H1 (cell line): ENCODE data around the gene SNX27. TPM values are rescaled to one million over a fixed set of nuclear protein-coding genes. Genes with fewer than 3 reads are reported as not detected.

Experiments used
- ASH2L ChIP-seq: fragments of 200-600, 300-600 bp; sonication (generic); IDR thresholded peaks from one replicate; pipeline ENCODE4 v1.7.1; 2017; ENCODE audit warnings: low read length
- FOSL1 ChIP-seq: IDR thresholded peaks from 2 replicates; pipeline ENCODE4 v1.6.1; 2011; ENCODE audit warnings: mild to moderate bottlenecking, low read depth, low read length, moderate library complexity; ENCODE audit not compliant: insufficient read depth
- SIX5 ChIP-seq: IDR thresholded peaks from 2 replicates; pipeline ENCODE4 v1.6.1; 2011; ENCODE audit warnings: mild to moderate bottlenecking, low read depth, low read length
- SP4 ChIP-seq: IDR thresholded peaks from 2 replicates; pipeline ENCODE4 v1.6.1; 2012; ENCODE audit warnings: low read length, inconsistent platforms
- polyA plus RNA-seq, 7 experiments: library from polyadenylated mRNA; depleted of rRNA in 3 of 7; stranded (reverse) in 5 of 7; unstranded in 2 of 7; fragments of >200 nt in 5 of 7; fragments of 200-250 nt in 2 of 7; gene quantifications; 1 replicate in 5 of 7; 2 replicates in 1 of 7; 4 replicates in 1 of 7; pipeline versions ENCODE4 v1.2.1 to v1.2.3, GENCODE V29; 2011 to 2013; ENCODE audit warnings: missing spikeins in 2 of 7, mixed read lengths in 2 of 7
- small RNA-seq: library from polyadenylated mRNA; stranded (forward); fragments of <200 nt; extraction: miRNeasy Mini kit (QIAGEN cat#:217004); gene quantifications from one replicate; pipeline ENCODE3, GENCODE V24; 2013; ENCODE audit not compliant: insufficient read depth
- total RNA-seq: library from RNA; stranded (reverse); fragmentation: NEBNext Ultra II Directional; extraction: Animal tissue kit (Norgen Biotek cat#: 25700); gene quantifications from 2 replicates; pipeline ENCODE4 v1.2.1, GENCODE V29; 2021
- TF ChIP-seq, protein P1 (sequence below): IDR thresholded peaks from 2 replicates; pipeline ENCODE4 v1.6.1; 2011; ENCODE audit warnings: low read length, improper control_type of control experiment

The SNX27 gene
- total and polyA plus RNA-seq, 2 of the 8 experiments (the other 6 are each of a cell fraction or from before 2014, with no cell fraction given) = 23.4 to 65.4 TPM

DNA sequence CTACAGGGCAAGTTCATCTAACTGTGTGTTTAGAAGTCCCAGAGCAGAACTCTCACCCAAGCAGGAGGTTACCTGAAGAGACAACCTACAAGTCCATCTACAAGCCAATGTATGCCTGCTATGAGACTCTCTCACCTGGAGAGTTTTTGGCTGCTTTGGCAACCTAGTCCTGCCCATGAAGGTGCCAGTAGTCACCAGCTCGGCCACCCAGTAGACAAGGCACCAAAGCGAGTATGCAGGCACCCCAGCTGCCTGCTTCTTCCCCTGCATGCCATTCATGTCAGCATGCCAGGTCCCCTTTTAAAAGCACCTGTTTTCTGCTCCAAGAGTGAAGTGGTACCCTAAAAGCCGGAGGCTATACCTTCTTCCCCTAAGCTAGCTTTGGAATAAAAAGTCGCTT lies 129.7 kb downstream of the SNX27 start (continued):
- TF ChIP-seq, protein P1, sequence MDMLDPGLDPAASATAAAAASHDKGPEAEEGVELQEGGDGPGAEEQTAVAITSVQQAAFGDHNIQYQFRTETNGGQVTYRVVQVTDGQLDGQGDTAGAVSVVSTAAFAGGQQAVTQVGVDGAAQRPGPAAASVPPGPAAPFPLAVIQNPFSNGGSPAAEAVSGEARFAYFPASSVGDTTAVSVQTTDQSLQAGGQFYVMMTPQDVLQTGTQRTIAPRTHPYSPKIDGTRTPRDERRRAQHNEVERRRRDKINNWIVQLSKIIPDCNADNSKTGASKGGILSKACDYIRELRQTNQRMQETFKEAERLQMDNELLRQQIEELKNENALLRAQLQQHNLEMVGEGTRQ = no peak
- TF ChIP-seq SIX5 (no peak), ASH2L (no peak), SP4 (no peak), FOSL1 (no peak)

Small RNAs within 50 kb of the gene (small RNA-seq; reads per million reads assigned to genes)
- gene RNU6-1062P (not detected), gene RNU6-662P (not detected)

Other genes with a start within 250 kb of the SNX27 start
- 15.3 and 20.0 TPM in 2 replicates for gene SELENBP1, start 239.3 kb upstream of the SNX27 start, total RNA-seq
- 32.4 and 39.4 TPM in 2 replicates for gene SELENBP1, start 239.3 kb upstream of the SNX27 start, polyA plus RNA-seq (2011; rRNA removed)
- 422 and 430 TPM in 2 replicates for gene PSMB4, start 212.5 kb upstream of the SNX27 start, total RNA-seq
- 1,009 and 1,098 TPM in 2 replicates for gene PSMB4, start 212.5 kb upstream of the SNX27 start, polyA plus RNA-seq (2011; rRNA removed)
- gene POGZ, start 152.6 kb upstream of the SNX27 start, total RNA-seq = 105 and 109 TPM in 2 replicates
- 66.4 and 69.7 TPM in 2 replicates for gene POGZ, start 152.6 kb upstream of the SNX27 start, polyA plus RNA-seq (2011; rRNA removed)
- gene CGN, start 100.7 kb upstream of the SNX27 start, total RNA-seq = 52.7 and 54.6 TPM in 2 replicates
- 15.9 and 20.4 TPM in 2 replicates for gene CGN, start 100.7 kb upstream of the SNX27 start, polyA plus RNA-seq (2011; rRNA removed)
- 10.1 and 10.4 TPM in 2 replicates for gene TUFT1, start 71.7 kb upstream of the SNX27 start, total RNA-seq
- gene TUFT1, start 71.7 kb upstream of the SNX27 start, polyA plus RNA-seq (2011; rRNA removed) = 6.6 and 7.3 TPM in 2 replicates
- 0.34 and 0.65 TPM in 2 replicates for gene CELF3, start 104.8 kb downstream of the SNX27 start, total RNA-seq
- 1.2 and 1.3 TPM in 2 replicates for gene CELF3, start 104.8 kb downstream of the SNX27 start, polyA plus RNA-seq (2011; rRNA removed)
- gene RIIAD1, start 109.5 kb downstream of the SNX27 start, total RNA-seq = not detected in 2 replicates
- gene RIIAD1, start 109.5 kb downstream of the SNX27 start, polyA plus RNA-seq (2011; rRNA removed) = not detected in 2 replicates
- gene MRPL9, start 151.4 kb downstream of the SNX27 start, total RNA-seq = 96.4 and 113 TPM in 2 replicates
- gene MRPL9, start 151.4 kb downstream of the SNX27 start, polyA plus RNA-seq (2011; rRNA removed) = 64.7 and 74.9 TPM in 2 replicates
- gene TDRKH, start 178.4 kb downstream of the SNX27 start, total RNA-seq = 23.8 and 26.1 TPM in 2 replicates
- 7.7 and 9.9 TPM in 2 replicates for gene TDRKH, start 178.4 kb downstream of the SNX27 start, polyA plus RNA-seq (2011; rRNA removed)
- not detected in 2 replicates for gene LINGO4, start 193.4 kb downstream of the SNX27 start, total RNA-seq
- 0.03 TPM in 1 of 2 replicates, not detected in the other for gene LINGO4, start 193.4 kb downstream of the SNX27 start, polyA plus RNA-seq (2011; rRNA removed)
- 0.52 and 0.54 TPM in 2 replicates for gene RORC, start 219.8 kb downstream of the SNX27 start, total RNA-seq
- gene RORC, start 219.8 kb downstream of the SNX27 start, polyA plus RNA-seq (2011; rRNA removed) = 0.44 and 0.52 TPM in 2 replicates
- 0.54 and 0.71 TPM in 2 replicates for gene C2CD4D, start 227.8 kb downstream of the SNX27 start, total RNA-seq
- gene C2CD4D, start 227.8 kb downstream of the SNX27 start, polyA plus RNA-seq (2011; rRNA removed) = 0.41 and 0.60 TPM in 2 replicates
- not detected in 2 replicates for gene THEM5, start 241.7 kb downstream of the SNX27 start, total RNA-seq
- gene THEM5, start 241.7 kb downstream of the SNX27 start, polyA plus RNA-seq (2011; rRNA removed) = not detected in 2 replicates